B cell (primary cell): Measurements from ENCODE around the gene FAM120B.

Source experiments
- EZH2 ChIP-seq: IDR thresholded peaks from 2 replicates; pipeline ENCODE4 v1.6.1; 2012; ENCODE audit warnings: borderline replicate concordance, low read depth, mild to moderate bottlenecking, moderate library complexity, low read length; ENCODE audit not compliant: insufficient read depth, poor library complexity, severe bottlenecking
- TF ChIP-seq, protein P1 (sequence below): fragments of 200-600 bp; IDR thresholded peaks from one replicate; pipeline ENCODE4 v1.8.0; 2022; ENCODE audit warnings: antibody characterized with exemption, mild to moderate bottlenecking

DNA sequence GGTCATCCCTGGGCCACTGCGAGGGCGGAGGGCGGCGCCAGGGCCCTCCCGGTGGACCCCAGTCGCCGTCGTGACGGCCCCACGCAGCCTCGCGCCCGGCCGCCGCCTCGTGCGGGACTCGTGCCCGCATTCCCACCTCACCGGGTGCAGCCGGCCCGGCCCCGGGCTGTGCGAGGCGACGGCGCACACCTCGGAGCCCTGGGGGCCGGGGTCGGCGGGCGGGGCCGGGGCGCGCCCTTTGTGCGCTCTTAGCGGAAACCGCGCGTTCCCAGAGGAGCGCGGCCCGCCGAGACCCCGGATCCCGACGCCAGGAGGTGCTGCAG, 10.2 kb upstream of the FAM120B start:
- TF ChIP-seq, protein P1, sequence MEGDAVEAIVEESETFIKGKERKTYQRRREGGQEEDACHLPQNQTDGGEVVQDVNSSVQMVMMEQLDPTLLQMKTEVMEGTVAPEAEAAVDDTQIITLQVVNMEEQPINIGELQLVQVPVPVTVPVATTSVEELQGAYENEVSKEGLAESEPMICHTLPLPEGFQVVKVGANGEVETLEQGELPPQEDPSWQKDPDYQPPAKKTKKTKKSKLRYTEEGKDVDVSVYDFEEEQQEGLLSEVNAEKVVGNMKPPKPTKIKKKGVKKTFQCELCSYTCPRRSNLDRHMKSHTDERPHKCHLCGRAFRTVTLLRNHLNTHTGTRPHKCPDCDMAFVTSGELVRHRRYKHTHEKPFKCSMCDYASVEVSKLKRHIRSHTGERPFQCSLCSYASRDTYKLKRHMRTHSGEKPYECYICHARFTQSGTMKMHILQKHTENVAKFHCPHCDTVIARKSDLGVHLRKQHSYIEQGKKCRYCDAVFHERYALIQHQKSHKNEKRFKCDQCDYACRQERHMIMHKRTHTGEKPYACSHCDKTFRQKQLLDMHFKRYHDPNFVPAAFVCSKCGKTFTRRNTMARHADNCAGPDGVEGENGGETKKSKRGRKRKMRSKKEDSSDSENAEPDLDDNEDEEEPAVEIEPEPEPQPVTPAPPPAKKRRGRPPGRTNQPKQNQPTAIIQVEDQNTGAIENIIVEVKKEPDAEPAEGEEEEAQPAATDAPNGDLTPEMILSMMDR: no peak
- TF ChIP-seq EZH2: no peak
